ENCODE measurements around the gene ZDHHC11B.
"Not testable (repeated sequence)": the region's sequence is repeated elsewhere in the genome, so short reads cannot be mapped to it uniquely, and the experiment has no call there.

- not testable (repeated sequence) for TF ChIP-seq CTCF, POLR2A (IDR thresholded peaks at IDR 0.05)
Observed at GRCh38 chr5:778967-779366, 5.6 kb downstream of the ZDHHC11B start.
